ENCODE results near the gene SPOCK3. TPM values are rescaled to one million over a fixed set of nuclear protein-coding genes. Genes with fewer than 3 reads are reported as not detected.
A peak's percentile ranks its signal among the peaks of the same experiment; 100 is the strongest.

The SPOCK3 gene
- total and polyA plus RNA-seq, 2 experiments from 2014 or later: 1.6 to 4.1 TPM

- TF ChIP-seq ZNF462 (CRISPR knock-in tag; IDR thresholded peaks at IDR 0.05) (no peak), POLR2AphosphoS5 (IDR thresholded peaks at IDR 0.05; ENCODE audit: low read depth) (no peak)
These were observed 208.6 kb downstream of the SPOCK3 start (continued) for GRCh38 chr4:167025670-167026069.

GRCh38 chr4:167023364-167023925 lies 210.8 kb downstream of the SPOCK3 start:
- no peaks in the 10 kb centered on the region for H3K9me2 ChIP-seq (ENCODE audit: insufficient read depth)
- Mint-ChIP-seq H3K27ac (no peak overlapping the region), H3K4me1 (no peaks in the 10 kb centered on the region; the same call in 2 of the 3 replicates), H3K9me3 (no peaks in the 10 kb centered on the region), H3K27me3 (ENCODE audit: insufficient read depth, low read depth, poor library complexity) (no peaks in the 10 kb centered on the region), H3K36me3 (ENCODE audit: low read depth) (no peaks in the 10 kb centered on the region), H3K4me3 (no peak overlapping the region)
- H3K4me1 ChIP-seq (ENCODE audit: insufficient read depth): no peaks in the 10 kb centered on the region
- no peak overlapping the region for H3K4me2 ChIP-seq
- no peaks in the 10 kb centered on the region for H3K27me3 ChIP-seq (ENCODE audit: insufficient read depth)
- DNase-seq (ENCODE audit: low spot score) (no peak), ATAC-seq (no peak)
- H4K20me1 ChIP-seq (replicated peaks; ENCODE audit: insufficient read depth): no peaks in the 10 kb centered on the region
- H3K36me3 ChIP-seq (ENCODE audit: insufficient read depth): no peaks in the 10 kb centered on the region
- no peaks in the 10 kb centered on the region for H3F3A ChIP-seq (replicated peaks; ENCODE audit: low read depth)
- H3K79me2 ChIP-seq (replicated peaks; ENCODE audit: insufficient read depth): no peaks in the 10 kb centered on the region
- H3K4me3 ChIP-seq: no peak overlapping the region
- peak overlapping the region; percentile 88 for H2AFZ ChIP-seq
- no peak overlapping the region for H3K27ac ChIP-seq (ENCODE audit: low read depth)
- no peak for TF ChIP-seq EZH2 (IDR thresholded peaks at IDR 0.05; ENCODE audit: low read depth, unreplicated experiment)
- TF ChIP-seq STAT1 (IDR thresholded peaks at IDR 0.05; ENCODE audit: unreplicated experiment): no peak
- no peak for TF ChIP-seq NANOG (IDR thresholded peaks at IDR 0.05; ENCODE audit: borderline replicate concordance)
- no peak for TF ChIP-seq JUNB (IDR thresholded peaks at IDR 0.05; ENCODE audit: unreplicated experiment)
- no peak for TF ChIP-seq POLR2AphosphoS5 (IDR thresholded peaks at IDR 0.05; ENCODE audit: low read depth)
- no peak for TF ChIP-seq ZNF331 (CRISPR knock-in tag; IDR thresholded peaks at IDR 0.05; ENCODE audit: low read depth)
- TF ChIP-seq REST (IDR thresholded peaks at IDR 0.05; ENCODE audit: unreplicated experiment): no peak

Measured in GM23338 (cell line).